ENCODE measurements around the gene DECR2. TPM values are rescaled to one million over a fixed set of nuclear protein-coding genes. Genes with fewer than 3 reads are reported as not detected.

Gene DECR2
- total and polyA plus RNA-seq, 2 of the 13 experiments (the other 11 are each of a cell fraction or from before 2014, with no cell fraction given): 36.3 to 44.6 TPM

DNA sequence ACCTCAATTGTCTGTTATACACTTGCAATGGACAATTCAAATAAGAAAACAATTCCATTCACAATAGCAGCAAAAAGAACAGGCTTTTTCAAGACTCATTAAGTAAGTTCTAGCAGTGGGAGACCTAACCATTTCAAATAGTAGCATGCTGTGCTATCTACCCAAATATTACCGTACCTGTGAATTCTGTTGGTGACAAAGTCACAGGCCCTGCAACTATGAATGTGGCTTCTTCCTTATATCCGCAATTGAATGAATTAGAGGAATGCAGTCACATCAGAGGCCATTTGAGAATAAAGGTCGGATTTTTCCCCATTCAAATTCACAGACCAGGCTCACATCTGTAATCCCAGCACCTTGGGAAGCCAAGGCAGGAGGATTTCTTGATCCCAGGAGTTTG is 5.5 kb upstream of the DECR2 start (continued):
- no peak for TF ChIP-seq SCMH1 (CRISPR knock-in tag; IDR thresholded peaks at IDR 0.05; ENCODE audit: borderline replicate concordance)

- ChIA-PET CTCF (ENCODE audit: low intra/inter-chr PET ratio, low total read pairs) (no interaction called here), POLR2A (interaction anchor here (0.9 to 1.7 kb wide), 3 partner anchors 9 to 131 kb away, joined by 3 to 10 read pairs (median 4); partner anchors contain the start of gene CAPN15)
- H3K4me3 ChIP-seq (replicated peaks in 1 of 3; ENCODE audit: insufficient read depth in 1 of 3, low read depth in 2 of 3, low read length in 3 of 3): peak overlapping the region; percentile 60 to 81 (median 81)
- H3K79me2 ChIP-seq (ENCODE audit: insufficient read depth, low read length): peaks cover 14% of the 10 kb centered on the region
- no peaks in the 10 kb centered on the region for H3K27me3 ChIP-seq (ENCODE audit: control insufficient read depth in 1 of 2, insufficient read depth in 2 of 2, low read length in 2 of 2)
- H3K27ac ChIP-seq (ENCODE audit: extremely low read length, insufficient read depth, low read length): peak overlapping the region; percentile 94
- in situ Hi-C loops (cut with HindIII; ENCODE audit: extremely low pct_ligation_motif_present, low pct_unique_long_range_greater_than_20kb): loop anchor here (5.0 kb wide), 1 partner anchor 101 kb away; no protein-coding TSS in a partner anchor
- no TSS peak for BruUV-seq (replicated peaks)
- WGBS (ENCODE audit: low lambda C conversion rate): 0% methylated on average over 11 of the region's 22 CpGs
- DNase-seq (ENCODE audit: low spot score) (peak; percentile 65), FAIRE-seq (peak; percentile 74), ATAC-seq (peak; percentile 28; the same call in 2 of the 3 replicates)
- intact Hi-C loops (cut with micrococcal nuclease; ENCODE audit: unreplicated experiment): no loop called here
- H3K4me2 ChIP-seq (ENCODE audit: low read depth, low read length): peak overlapping the region; percentile 99
- H3K36me3 ChIP-seq (replicated peaks in 1 of 2; ENCODE audit: control insufficient read depth in 1 of 2, insufficient read depth in 2 of 2, low read length in 2 of 2): peaks cover 0 to 4% of the 10 kb centered on the region in 2 experiments; a peak in 2 of 5 replicates
- H3K9me3 ChIP-seq (ENCODE audit: low read length): no peaks in the 10 kb centered on the region
- H3K9ac ChIP-seq (ENCODE audit: insufficient read depth, low read depth, low read length): peak overlapping the region; percentile 88
- H4K20me1 ChIP-seq (ENCODE audit: insufficient read depth, low read length): no peaks in the 10 kb centered on the region
- H3K4me1 ChIP-seq (ENCODE audit: insufficient read depth, low read length): peaks cover 37% of the 10 kb centered on the region
- H2AFZ ChIP-seq (ENCODE audit: low read length): no peak overlapping the region
- TF ChIP-seq ZNF160 (CRISPR knock-in tag; IDR thresholded peaks at IDR 0.05) (no peak), ZGPAT (CRISPR knock-in tag; IDR thresholded peaks at IDR 0.05) (no peak), ZNF274 (CRISPR knock-in tag; IDR thresholded peaks at IDR 0.05) (0 out of 2 replicates have a peak, but pooled peaks have one; percentile 45), ZNF331 (CRISPR knock-in tag; IDR thresholded peaks at IDR 0.05) (no peak), U2AF1 (optimal IDR thresholded peaks at IDR 0.05; ENCODE audit: low read depth, low read length) (no peak), SETDB1 (CRISPR knock-in tag; IDR thresholded peaks at IDR 0.05; ENCODE audit: borderline replicate concordance) (no peak), GFI1 (CRISPR knock-in tag; IDR thresholded peaks at IDR 0.05; ENCODE audit: borderline replicate concordance) (no peak), ZNF792 (CRISPR knock-in tag; IDR thresholded peaks at IDR 0.05) (no peak), ASH2L (IDR thresholded peaks at IDR 0.05; ENCODE audit: insufficient read length, low read depth, low read length) (no peak), FOSL2 (CRISPR knock-in tag; IDR thresholded peaks at IDR 0.05) (0 out of 2 replicates have a peak, but pooled peaks have one; percentile 10), ZNF549 (CRISPR knock-in tag; IDR thresholded peaks at IDR 0.05) (no peak), FOXP4 (CRISPR knock-in tag; IDR thresholded peaks at IDR 0.05) (no peak), ZNF33B (CRISPR knock-in tag; IDR thresholded peaks at IDR 0.05) (no peak), RFX1 (IDR thresholded peaks at IDR 0.05) (no peak), KLF11 (CRISPR knock-in tag; IDR thresholded peaks at IDR 0.05) (no peak), ZBTB42 (CRISPR knock-in tag; IDR thresholded peaks at IDR 0.05) (no peak), ZNF644 (CRISPR knock-in tag; IDR thresholded peaks at IDR 0.05; ENCODE audit: low read depth) (no peak)
- TF ChIP-seq, protein P1, sequence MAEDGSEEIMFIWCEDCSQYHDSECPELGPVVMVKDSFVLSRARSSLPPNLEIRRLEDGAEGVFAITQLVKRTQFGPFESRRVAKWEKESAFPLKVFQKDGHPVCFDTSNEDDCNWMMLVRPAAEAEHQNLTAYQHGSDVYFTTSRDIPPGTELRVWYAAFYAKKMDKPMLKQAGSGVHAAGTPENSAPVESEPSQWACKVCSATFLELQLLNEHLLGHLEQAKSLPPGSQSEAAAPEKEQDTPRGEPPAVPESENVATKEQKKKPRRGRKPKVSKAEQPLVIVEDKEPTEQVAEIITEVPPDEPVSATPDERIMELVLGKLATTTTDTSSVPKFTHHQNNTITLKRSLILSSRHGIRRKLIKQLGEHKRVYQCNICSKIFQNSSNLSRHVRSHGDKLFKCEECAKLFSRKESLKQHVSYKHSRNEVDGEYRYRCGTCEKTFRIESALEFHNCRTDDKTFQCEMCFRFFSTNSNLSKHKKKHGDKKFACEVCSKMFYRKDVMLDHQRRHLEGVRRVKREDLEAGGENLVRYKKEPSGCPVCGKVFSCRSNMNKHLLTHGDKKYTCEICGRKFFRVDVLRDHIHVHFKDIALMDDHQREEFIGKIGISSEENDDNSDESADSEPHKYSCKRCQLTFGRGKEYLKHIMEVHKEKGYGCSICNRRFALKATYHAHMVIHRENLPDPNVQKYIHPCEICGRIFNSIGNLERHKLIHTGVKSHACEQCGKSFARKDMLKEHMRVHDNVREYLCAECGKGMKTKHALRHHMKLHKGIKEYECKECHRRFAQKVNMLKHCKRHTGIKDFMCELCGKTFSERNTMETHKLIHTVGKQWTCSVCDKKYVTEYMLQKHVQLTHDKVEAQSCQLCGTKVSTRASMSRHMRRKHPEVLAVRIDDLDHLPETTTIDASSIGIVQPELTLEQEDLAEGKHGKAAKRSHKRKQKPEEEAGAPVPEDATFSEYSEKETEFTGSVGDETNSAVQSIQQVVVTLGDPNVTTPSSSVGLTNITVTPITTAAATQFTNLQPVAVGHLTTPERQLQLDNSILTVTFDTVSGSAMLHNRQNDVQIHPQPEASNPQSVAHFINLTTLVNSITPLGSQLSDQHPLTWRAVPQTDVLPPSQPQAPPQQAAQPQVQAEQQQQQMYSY (CRISPR knock-in tag; IDR thresholded peaks at IDR 0.05): no peak
These were observed 5.1 kb upstream of the DECR2 start for GRCh38 chr16:396605-397004.

Data from HepG2 (cell line).